ENCODE results near the gene RGS16.
"Not testable (repeated sequence)": the region's sequence is repeated elsewhere in the genome, so short reads cannot be mapped to it uniquely, and the experiment has no call there.

The RGS16 gene

GRCh38 chr1:182604175-182605164, at the start of gene RGS16:
RGS16 (minus strand) TSS chr1:182604389; CDS start chr1:182604259, 130 bp downstream.
- DNase-seq, result peak; percentile 96 to 97

DNA sequence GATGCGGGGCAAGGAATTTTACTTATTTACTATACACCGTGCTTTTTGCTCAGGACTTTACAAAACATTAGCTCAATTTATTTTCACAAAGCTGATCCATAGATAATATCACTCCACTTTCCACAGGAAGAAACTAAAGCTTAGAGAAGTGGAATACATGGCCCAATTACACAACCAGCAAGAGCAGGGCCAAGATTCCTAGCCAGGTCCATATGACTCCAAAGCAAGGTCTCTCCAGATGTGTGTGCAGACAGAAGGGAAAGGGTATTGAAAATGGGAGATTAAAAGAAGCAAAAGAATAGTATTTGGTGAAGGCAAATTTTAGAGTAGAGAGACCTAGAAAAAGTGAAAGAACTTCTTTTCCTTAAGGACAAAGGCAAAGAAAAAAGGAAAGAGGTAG, 49.8 kb upstream of the RGS16 start:
- no peak for DNase-seq

DNA sequence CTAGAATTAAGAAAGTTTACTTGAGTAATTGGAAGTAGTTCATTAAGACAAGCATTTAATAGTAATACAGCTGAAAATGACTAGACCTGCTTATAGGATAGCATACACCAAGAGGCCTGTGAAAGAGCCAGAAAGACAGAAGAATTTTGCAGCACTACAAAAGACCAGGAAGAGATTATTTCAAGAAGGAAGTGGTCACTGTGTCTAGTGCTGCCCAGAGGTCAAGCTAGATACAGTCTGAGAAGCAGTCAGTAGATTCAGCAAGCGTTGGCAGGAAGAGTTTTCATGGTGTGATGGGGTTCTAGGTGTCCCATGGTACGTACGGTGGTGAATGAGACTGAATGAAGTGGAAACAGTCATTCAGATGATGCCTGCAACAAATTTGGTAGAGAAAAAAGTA, 48.7 kb upstream of the RGS16 start:
- no peak for DNase-seq

DNA sequence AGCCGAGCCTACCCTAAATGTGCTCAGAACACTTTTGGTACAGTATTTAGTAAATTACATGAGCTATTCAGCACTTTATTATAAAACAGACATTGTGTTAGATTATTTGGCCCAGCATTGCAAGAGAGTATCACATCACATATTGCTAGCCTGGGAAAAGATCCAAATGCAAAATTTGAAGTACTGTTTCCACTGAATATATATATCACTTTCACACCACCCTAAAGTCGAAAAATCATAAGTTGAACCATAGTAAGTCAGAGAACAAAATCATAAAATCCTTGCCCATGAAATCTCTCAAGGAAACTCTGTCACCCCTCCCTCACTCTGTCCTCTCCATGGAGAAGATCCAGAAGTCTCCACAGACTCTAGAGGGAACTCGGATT, 47.1 kb upstream of the RGS16 start:
- DNase-seq, result no peak

GRCh38 chr1:182650678-182651338, 46.6 kb upstream of the RGS16 start:
- DNase-seq, result no peak

DNA sequence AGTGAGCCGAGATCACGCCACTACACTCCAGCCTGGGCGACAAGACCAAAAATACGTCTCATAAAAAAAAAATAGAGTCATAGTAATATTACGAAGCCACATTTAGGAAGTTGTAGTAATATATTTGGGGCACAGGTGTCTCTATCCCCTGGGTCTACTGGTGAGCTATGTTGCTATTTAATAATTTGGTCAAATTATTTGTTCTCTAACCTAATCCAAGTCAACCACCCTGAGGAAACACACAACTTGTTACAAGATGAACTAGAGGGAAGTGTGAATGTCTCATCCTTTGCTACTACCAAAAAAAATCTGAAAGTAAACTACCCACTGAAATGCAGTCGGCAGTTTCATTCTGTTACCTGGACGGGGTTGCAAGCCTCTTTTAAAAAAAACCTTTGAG, 44.9 kb upstream of the RGS16 start:
- DNase-seq, result no peak

GRCh38 chr1:182646739-182647138, 42.5 kb upstream of the RGS16 start:
- DNase-seq, result no peak

DNA sequence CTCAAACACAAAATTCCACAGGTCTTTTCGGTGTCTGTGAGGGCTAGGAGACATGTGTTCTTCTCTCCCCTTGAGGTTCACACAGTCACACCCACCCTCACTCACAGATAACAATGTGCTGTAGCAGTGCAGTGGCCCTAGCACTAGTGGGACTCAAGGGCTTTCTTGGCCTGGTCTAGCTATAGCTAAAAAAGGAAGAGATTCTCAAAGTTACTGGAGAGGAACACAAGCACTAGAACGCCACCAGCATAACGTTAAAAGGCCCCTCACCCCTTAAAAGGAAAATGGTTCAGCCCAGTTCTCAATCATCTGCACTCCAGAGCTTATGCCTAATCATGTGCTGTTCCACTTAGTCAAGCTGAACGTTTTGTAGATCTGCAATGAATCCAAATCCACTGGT, 40.7 kb upstream of the RGS16 start:
- DNase-seq, result no peak

DNA sequence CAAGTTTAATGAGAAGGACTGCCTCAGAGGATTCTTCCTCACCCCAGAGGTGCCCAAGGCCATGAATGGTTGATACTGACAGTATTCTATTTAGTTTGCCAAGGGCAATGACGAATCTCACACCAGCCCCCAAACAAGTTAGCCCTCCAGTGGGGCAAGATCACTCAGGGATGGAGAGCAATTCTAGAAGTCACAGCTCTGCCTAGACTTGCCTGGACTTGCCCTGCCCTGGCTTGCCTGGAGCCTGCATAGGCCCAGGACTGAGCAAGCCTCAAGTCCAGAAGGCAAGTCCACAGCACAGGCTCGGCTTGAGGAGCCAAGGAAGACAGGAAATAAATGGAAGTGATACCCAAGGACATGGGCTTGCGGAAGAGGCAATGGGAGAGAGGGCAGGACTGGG, 39.5 kb upstream of the RGS16 start:
- DNase-seq, result no peak

- DNase-seq, result no peak
Measured at GRCh38 chr1:182642461-182642860, 38.3 kb upstream of the RGS16 start.

DNA sequence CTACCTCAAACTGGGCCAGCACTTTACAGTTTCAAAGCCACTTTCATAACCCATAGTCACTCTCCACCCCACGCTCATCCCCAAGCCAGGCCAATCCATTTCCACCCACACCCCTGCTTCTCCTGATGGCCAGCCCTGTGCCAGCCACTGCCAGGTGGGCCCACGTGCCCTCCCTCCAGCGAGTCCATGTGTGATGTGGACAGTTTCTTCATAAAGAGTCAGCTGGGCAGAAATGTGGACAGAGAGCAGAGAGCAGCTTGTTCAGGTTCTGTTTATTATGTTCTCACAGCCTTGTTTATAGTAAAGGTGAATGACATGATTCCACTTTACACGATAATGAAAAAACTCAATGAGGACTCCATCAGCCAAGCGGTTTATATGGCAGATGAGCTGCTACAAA, 37.4 kb upstream of the RGS16 start:
- no peak for DNase-seq

DNA sequence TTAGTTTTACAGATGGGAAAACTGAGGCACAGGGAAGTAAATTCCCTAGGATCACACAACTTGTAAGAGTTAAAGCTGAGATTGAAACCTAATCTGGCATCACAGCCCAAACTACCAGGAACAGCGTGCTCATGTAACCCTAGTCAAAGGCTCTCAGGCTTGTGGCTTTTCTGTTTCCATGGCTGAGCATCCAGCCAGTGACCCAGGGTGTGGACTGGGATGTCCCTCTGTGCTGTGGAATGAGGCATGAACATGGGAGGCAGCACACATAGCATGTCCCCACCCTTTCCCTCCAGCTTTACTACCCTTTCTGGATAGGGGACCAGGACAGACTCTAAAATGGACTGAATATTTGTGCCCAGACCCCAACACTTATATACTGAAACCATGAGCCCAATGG, 35.1 kb upstream of the RGS16 start:
- no peak for DNase-seq

DNA sequence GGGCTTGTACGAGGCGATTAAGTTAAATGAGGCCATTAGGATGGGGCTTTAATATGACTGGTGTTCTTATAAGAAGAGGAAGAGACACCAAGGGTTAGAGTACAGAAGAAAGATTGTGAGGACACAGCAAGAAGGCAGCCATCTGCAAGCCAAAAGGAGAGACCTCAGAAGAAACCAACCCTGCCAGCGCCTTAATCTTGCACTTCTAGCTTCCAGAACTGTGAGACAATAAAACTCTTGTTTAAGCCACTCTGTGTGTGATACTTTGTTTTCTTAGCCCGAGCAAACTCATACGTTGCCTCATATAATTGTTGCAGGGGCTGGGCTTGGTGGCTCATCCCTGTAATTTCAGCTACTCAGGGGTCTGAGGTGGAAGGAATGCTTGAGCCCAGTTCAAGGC, 33.6 kb upstream of the RGS16 start:
- DNase-seq, result no peak

DNA sequence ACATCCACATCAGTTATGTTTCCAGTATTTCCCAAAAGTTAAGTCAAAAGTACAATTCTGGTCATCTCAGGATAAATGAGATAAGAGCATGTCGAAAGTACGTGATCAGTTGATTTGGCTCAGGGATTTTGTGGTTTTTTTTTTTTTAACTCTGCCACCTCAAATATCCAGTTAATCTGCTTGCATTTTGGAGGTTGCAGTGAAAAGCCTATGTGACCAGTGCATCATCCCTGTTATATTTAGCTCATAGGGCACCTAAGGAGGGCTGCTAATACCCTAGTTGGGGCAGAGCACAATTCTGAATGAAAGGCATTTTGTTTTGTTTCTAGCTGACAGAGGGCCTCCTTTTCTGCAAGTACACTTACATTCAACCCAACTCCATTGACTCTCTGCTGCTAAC, 31.7 kb upstream of the RGS16 start:
- DNase-seq, result no peak

DNA sequence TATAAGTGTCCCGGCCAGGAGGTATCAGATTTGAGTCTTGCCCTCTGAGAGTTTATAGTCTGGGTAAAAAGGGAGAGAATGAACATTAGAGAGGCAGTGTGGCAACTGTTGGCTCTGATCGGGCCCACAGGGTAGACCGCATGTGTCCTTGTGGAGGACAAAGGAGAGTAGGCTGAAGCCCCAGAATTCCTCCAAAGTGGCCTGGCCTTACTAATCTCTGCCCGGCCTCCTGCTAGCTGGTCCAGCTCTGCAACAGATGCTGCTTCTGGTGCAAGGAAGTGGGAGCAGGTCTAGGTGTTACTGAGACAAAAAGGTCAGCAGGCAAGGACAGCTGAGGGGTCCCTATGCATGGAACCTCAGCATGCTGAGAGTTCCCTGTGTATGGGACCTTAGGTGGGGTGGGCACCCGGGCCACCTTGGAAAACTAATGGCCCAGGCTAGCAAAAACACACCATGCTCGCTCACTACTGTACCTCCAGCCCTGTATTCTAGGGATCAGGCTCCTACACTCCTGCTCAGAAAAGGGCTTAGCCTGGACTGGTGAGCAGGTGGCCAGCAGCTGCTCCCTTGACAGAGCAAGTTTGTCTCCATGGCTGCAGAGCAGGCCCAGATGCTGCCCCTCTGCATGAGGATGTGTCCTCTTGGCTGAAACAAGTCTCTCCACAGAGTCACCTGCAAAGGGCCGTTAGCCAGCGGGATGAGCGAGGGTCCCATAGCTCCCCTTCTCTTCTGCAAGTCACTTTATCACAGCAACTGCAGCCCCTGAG, 30.3 kb upstream of the RGS16 start:
- no peak for DNase-seq

DNA sequence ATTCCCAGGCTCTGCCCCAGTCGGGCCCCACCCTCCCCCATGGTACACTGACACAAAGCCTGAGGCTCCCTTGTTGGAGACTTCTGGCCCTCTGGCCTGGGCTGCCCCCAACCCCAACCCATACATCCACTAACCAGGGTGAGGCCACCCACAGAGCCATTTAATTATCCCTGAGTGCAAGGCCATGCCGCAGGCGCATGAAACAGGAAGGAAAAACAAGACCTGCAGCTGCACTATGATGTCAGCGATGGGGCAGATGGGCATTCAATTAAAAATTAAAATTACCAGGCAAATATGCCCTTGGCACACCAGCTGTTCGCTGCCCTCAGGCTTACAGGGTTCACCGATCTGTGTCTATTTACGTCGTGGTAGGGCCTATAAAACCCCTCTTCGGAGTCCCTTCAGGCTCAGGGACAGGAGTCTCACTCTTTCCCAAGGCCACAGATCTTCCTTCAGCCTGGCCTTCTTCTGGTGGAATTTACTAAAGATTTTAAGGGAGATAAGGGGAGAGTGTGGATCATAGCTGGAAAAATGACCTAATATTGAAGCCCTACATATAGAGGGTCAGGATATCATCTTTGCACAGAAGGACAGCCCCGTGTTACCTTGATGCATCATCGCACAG, 29.6 kb upstream of the RGS16 start:
- DNase-seq, result no peak

GRCh38 chr1:182633031-182633430, 28.8 kb upstream of the RGS16 start:
- DNase-seq, result no peak

DNA sequence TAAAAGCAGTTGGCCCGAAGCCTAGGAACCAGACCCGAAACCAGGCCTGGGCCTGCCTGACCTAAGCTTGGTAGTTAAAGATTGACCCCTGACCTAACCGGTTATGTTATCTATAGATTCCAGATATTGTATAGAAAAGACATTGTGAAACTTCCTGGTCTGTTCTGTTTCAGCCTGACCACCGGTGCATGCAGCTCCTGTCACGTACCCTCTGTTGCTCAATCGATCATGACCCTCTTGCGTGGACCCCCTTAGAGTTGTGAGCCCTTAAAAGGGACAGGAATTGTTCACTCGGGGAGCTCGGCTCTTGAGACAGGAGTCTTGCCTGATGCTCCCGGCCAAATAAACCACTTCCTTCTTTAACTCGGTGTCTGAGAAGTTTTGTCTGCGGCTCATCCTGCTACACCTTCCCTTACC, 28.3 kb upstream of the RGS16 start:
- DNase-seq, result not testable (repeated sequence)

GRCh38 chr1:182631954-182632353, 27.8 kb upstream of the RGS16 start:
- DNase-seq, result no peak

- no peak for DNase-seq
Measured at GRCh38 chr1:182631053-182631677, 27.0 kb upstream of the RGS16 start.

DNA sequence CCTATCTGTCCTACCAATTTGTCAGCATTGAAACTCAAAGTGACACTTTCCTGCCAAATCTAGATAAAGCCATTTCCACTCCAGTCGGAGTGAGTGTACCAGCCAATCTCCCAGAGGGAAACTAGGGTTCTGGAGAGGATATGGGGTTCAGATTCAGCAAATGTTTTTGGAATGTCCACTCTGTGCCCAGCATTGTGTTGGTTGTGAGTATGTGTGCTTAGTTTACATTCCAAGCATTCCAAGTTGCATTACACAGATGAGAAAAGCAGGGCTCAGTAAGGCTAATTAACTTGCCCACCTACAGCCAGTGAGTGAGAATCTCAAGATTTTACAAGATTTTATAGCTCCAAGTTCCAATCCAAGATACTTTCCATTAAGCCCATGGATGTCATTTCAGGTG, 26.4 kb upstream of the RGS16 start:
- DNase-seq, result no peak

GRCh38 chr1:182629499-182630096, 25.4 kb upstream of the RGS16 start:
- DNase-seq, result peak; percentile 71 to 81
